ENCODE results near the gene CDCA5. TPM values are rescaled to one million over a fixed set of nuclear protein-coding genes. Genes with fewer than 3 reads are reported as not detected.
A peak's percentile ranks its signal among the peaks of the same experiment; 100 is the strongest.

Gene CDCA5
- total and polyA plus RNA-seq, 5 donors from 2014 or later: 0.78 to 3.2 (median 1.7) TPM

- H3K36me3 Mint-ChIP-seq: no peaks in the 10 kb centered on the region
- peaks cover 11% of the 10 kb centered on the region for H3K4me1 ChIP-seq (ENCODE audit: control insufficient read depth, insufficient read depth, low read length, poor library complexity, severe bottlenecking)
- peaks cover 0 to 22% (median 11%) of the 10 kb centered on the region in 4 donors for H3K4me1 Mint-ChIP-seq
- no peak overlapping the region for H3K4me3 ChIP-seq (ENCODE audit: low read depth, low read length)
- no peaks in the 10 kb centered on the region for H3K36me3 ChIP-seq (ENCODE audit: control insufficient read depth, insufficient read depth, low read length)
- H3K27ac ChIP-seq (ENCODE audit: insufficient read depth, low read length, poor library complexity, severe bottlenecking): no peak overlapping the region
- peak overlapping the region in 1 of 4 donors; percentile 31 for H3K4me3 Mint-ChIP-seq
- no peaks in the 10 kb centered on the region for H3K9me3 Mint-ChIP-seq
- peak overlapping the region in 1 of 3 donors; percentile 34 for H3K27ac Mint-ChIP-seq
- no peaks in the 10 kb centered on the region for H3K9me3 ChIP-seq (ENCODE audit: control insufficient read depth in 2 of 2, low read length in 2 of 2)
- DNase-seq (no peak), ATAC-seq (ENCODE audit: low read depth in 2 of 2) (no peak)
- H3K27me3 ChIP-seq (ENCODE audit: control insufficient read depth, insufficient read depth, low read length): no peaks in the 10 kb centered on the region
- peaks cover 9% of the 10 kb centered on the region for H3K27me3 Mint-ChIP-seq
Observed at GRCh38 chr11:65055538-65055937, 28.3 kb downstream of the CDCA5 start.

- Histone ChIP-seq H3K27ac (ENCODE audit: insufficient read depth, low read length, poor library complexity, severe bottlenecking) (peak overlapping the region; percentile 49), H3K4me1 (ENCODE audit: control insufficient read depth, insufficient read depth, low read length, poor library complexity, severe bottlenecking) (peaks cover 11% of the 10 kb centered on the region), H3K4me3 (ENCODE audit: low read depth, low read length) (peak overlapping the region; percentile 32), H3K27me3 (ENCODE audit: control insufficient read depth, insufficient read depth, low read length) (no peaks in the 10 kb centered on the region), H3K36me3 (ENCODE audit: control insufficient read depth, insufficient read depth, low read length) (no peaks in the 10 kb centered on the region), H3K9me3 (ENCODE audit: control insufficient read depth in 2 of 2, low read length in 2 of 2) (no peaks in the 10 kb centered on the region)
- Mint-ChIP-seq H3K27ac (peak overlapping the region; percentile 21 to 97 (median 81)), H3K4me1 (peaks cover 0 to 22% (median 9%) of the 10 kb centered on the region in 4 donors), H3K4me3 (peak overlapping the region in 3 of 4 donors; percentile 15 to 63 (median 20)), H3K9me3 (no peaks in the 10 kb centered on the region), H3K27me3 (peaks cover 6% of the 10 kb centered on the region), H3K36me3 (no peaks in the 10 kb centered on the region)
- DNase-seq: peak; percentile 11 to 50 (median 28)
- peak; percentile 51 to 52 for ATAC-seq (ENCODE audit: low read depth in 2 of 2)
Observed at GRCh38 chr11:65053827-65054508, 29.9 kb downstream of the CDCA5 start.

DNA sequence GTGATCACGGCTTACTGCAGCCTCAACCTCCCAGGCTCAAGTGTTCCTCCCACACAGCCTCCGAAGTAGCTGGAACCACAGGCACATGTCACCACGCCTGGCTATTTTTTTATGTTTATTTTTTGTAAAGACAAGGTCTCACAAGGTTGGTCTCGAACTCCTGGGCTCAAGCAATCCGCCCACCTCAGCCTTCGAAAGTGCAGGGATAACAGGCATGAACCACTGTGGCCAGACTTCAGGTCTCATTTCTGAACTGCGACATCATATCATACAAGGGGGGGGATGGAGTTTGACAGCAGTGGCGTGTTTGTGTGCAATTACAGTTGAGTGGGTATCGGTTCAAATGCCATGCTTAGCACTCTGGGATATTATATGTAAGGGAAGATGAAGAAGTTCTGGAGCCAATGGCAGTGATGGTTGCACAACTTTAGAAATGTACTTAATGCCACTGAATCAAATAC, 32.4 kb downstream of the CDCA5 start:
- no peak overlapping the region for H3K27ac ChIP-seq (ENCODE audit: insufficient read depth, low read length, poor library complexity, severe bottlenecking)
- H3K36me3 Mint-ChIP-seq: no peaks in the 10 kb centered on the region
- H3K4me1 ChIP-seq (ENCODE audit: control insufficient read depth, insufficient read depth, low read length, poor library complexity, severe bottlenecking): peaks cover 23% of the 10 kb centered on the region
- no peak overlapping the region for H3K4me3 Mint-ChIP-seq
- peaks cover 0 to 35% (median 19%) of the 10 kb centered on the region in 4 donors for H3K4me1 Mint-ChIP-seq
- H3K27ac Mint-ChIP-seq: no peak overlapping the region
- H3K27me3 Mint-ChIP-seq: peaks cover 4% of the 10 kb centered on the region
- no peaks in the 10 kb centered on the region for H3K27me3 ChIP-seq (ENCODE audit: control insufficient read depth, insufficient read depth, low read length)
- ATAC-seq (ENCODE audit: low read depth in 2 of 2) (no peak), DNase-seq (no peak)
- no peak overlapping the region for H3K4me3 ChIP-seq (ENCODE audit: low read depth, low read length)
- no peaks in the 10 kb centered on the region for H3K9me3 ChIP-seq (ENCODE audit: control insufficient read depth in 2 of 2, low read length in 2 of 2)
- no peaks in the 10 kb centered on the region for H3K36me3 ChIP-seq (ENCODE audit: control insufficient read depth, insufficient read depth, low read length)
- H3K9me3 Mint-ChIP-seq: no peaks in the 10 kb centered on the region

DNA sequence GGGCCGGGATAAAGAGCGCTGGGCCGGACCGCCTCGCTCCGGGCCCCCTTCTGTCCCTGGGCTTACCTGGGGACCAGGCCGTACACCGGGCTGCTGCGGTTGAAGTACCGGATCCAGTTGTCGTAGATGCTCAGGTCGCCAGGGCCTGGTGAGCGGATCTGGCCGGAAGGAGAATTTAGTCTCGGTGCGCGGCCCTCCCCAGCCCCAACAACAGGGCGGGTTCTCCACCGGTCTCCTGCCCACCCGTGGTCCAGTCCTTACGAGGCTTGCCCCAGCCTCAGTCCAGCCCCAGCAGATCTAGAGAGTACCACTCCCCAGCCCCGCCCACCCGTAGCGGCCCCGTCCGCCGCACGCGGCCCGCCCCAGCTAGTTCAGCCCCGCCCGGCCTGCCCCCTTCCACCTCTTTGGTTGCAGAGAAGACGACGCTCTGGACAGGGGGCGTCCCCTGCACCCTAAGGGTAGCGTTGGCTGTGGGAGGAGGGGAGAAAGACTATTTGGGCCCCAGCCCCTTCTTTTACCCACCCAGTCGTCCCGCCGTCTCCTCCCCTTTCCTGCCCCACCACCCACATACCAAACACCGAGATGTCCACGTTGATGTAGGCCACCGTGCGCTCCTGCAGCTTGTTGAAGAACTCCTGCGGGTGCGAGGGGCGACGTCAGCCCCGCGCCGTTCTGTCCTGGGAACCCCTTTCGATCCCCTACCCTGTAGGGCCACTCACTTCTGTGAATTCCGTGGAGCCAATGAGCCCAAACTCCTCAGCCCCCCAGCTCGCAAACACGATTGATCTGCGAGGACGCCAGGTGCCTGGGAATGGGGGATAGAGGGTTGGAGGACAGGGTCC, 36.0 kb downstream of the CDCA5 start:
- Histone ChIP-seq H3K4me3 (ENCODE audit: low read depth, low read length) (peak overlapping the region; percentile 53), H3K9me3 (ENCODE audit: control insufficient read depth in 2 of 2, low read length in 2 of 2) (no peaks in the 10 kb centered on the region), H3K27me3 (ENCODE audit: control insufficient read depth, insufficient read depth, low read length) (no peaks in the 10 kb centered on the region), H3K36me3 (ENCODE audit: control insufficient read depth, insufficient read depth, low read length) (peaks cover 9% of the 10 kb centered on the region), H3K27ac (ENCODE audit: insufficient read depth, low read length, poor library complexity, severe bottlenecking) (peak overlapping the region; percentile 55), H3K4me1 (ENCODE audit: control insufficient read depth, insufficient read depth, low read length, poor library complexity, severe bottlenecking) (peaks cover 21% of the 10 kb centered on the region)
- DNase-seq: peak; percentile 18 to 47 (median 27)
- peaks cover 5% of the 10 kb centered on the region for H3K36me3 Mint-ChIP-seq
- H3K4me1 Mint-ChIP-seq: peaks cover 0 to 30% (median 11%) of the 10 kb centered on the region in 4 donors
- no peaks in the 10 kb centered on the region for H3K9me3 Mint-ChIP-seq
- peak overlapping the region; percentile 83 to 94 (median 89) for H3K4me3 Mint-ChIP-seq
- H3K27me3 Mint-ChIP-seq: no peaks in the 10 kb centered on the region
- peak; percentile 50 to 52 for ATAC-seq (ENCODE audit: low read depth in 2 of 2)
- H3K27ac Mint-ChIP-seq: peak overlapping the region; percentile 91 to 97 (median 96)

GRCh38 chr11:65045728-65046127, 38.1 kb downstream of the CDCA5 start:
- DNase-seq (no peak), ATAC-seq (ENCODE audit: low read depth in 2 of 2) (no peak)
- Mint-ChIP-seq H3K4me1 (peaks cover 0 to 38% (median 18%) of the 10 kb centered on the region in 4 donors), H3K4me3 (peak overlapping the region in 1 of 4 donors; percentile 54), H3K9me3 (no peaks in the 10 kb centered on the region), H3K27ac (no peak overlapping the region), H3K27me3 (no peaks in the 10 kb centered on the region), H3K36me3 (peaks cover 5% of the 10 kb centered on the region)
- H3K27me3 ChIP-seq (ENCODE audit: control insufficient read depth, insufficient read depth, low read length): no peaks in the 10 kb centered on the region
- no peaks in the 10 kb centered on the region for H3K9me3 ChIP-seq (ENCODE audit: control insufficient read depth in 2 of 2, low read length in 2 of 2)
- H3K36me3 ChIP-seq (ENCODE audit: control insufficient read depth, insufficient read depth, low read length): peaks cover 9% of the 10 kb centered on the region
- H3K27ac ChIP-seq (ENCODE audit: insufficient read depth, low read length, poor library complexity, severe bottlenecking): no peak overlapping the region
- H3K4me1 ChIP-seq (ENCODE audit: control insufficient read depth, insufficient read depth, low read length, poor library complexity, severe bottlenecking): peaks cover 35% of the 10 kb centered on the region
- no peak overlapping the region for H3K4me3 ChIP-seq (ENCODE audit: low read depth, low read length)

- no peak for DNase-seq
- ATAC-seq (ENCODE audit: low read depth in 2 of 2): no peak
- H3K36me3 Mint-ChIP-seq: peaks cover 5% of the 10 kb centered on the region
- no peak overlapping the region for H3K27ac Mint-ChIP-seq
- Histone ChIP-seq H3K4me3 (ENCODE audit: low read depth, low read length) (no peak overlapping the region), H3K9me3 (ENCODE audit: control insufficient read depth in 2 of 2, low read length in 2 of 2) (no peaks in the 10 kb centered on the region), H3K27ac (ENCODE audit: insufficient read depth, low read length, poor library complexity, severe bottlenecking) (no peak overlapping the region), H3K4me1 (ENCODE audit: control insufficient read depth, insufficient read depth, low read length, poor library complexity, severe bottlenecking) (peaks cover 42% of the 10 kb centered on the region), H3K27me3 (ENCODE audit: control insufficient read depth, insufficient read depth, low read length) (no peaks in the 10 kb centered on the region), H3K36me3 (ENCODE audit: control insufficient read depth, insufficient read depth, low read length) (peaks cover 9% of the 10 kb centered on the region)
- no peak overlapping the region for H3K4me3 Mint-ChIP-seq
- no peaks in the 10 kb centered on the region for H3K9me3 Mint-ChIP-seq
- H3K27me3 Mint-ChIP-seq: no peaks in the 10 kb centered on the region
- H3K4me1 Mint-ChIP-seq: peaks cover 0 to 42% (median 21%) of the 10 kb centered on the region in 4 donors
Observed at GRCh38 chr11:65045061-65045460, 38.8 kb downstream of the CDCA5 start.

GRCh38 chr11:65043881-65044501, 39.8 kb downstream of the CDCA5 start:
- peaks cover 0 to 45% (median 21%) of the 10 kb centered on the region in 4 donors for H3K4me1 Mint-ChIP-seq

More at GRCh38 chr11:65043881-65044501, 39.8 kb downstream of the CDCA5 start:
- no peak for DNase-seq
- H3K9me3 ChIP-seq (ENCODE audit: control insufficient read depth in 2 of 2, low read length in 2 of 2): no peaks in the 10 kb centered on the region
- Mint-ChIP-seq H3K27me3 (no peaks in the 10 kb centered on the region), H3K36me3 (peaks cover 5% of the 10 kb centered on the region), H3K9me3 (no peaks in the 10 kb centered on the region), H3K4me3 (peak overlapping the region in 3 of 4 donors; percentile 13 to 88 (median 30)), H3K27ac (no peak overlapping the region)
- H3K4me1 ChIP-seq (ENCODE audit: control insufficient read depth, insufficient read depth, low read length, poor library complexity, severe bottlenecking): peaks cover 42% of the 10 kb centered on the region
- H3K27me3 ChIP-seq (ENCODE audit: control insufficient read depth, insufficient read depth, low read length): no peaks in the 10 kb centered on the region
- ATAC-seq (ENCODE audit: low read depth in 2 of 2): no peak
- H3K27ac ChIP-seq (ENCODE audit: insufficient read depth, low read length, poor library complexity, severe bottlenecking): no peak overlapping the region
- H3K4me3 ChIP-seq (ENCODE audit: low read depth, low read length): no peak overlapping the region
- peaks cover 9% of the 10 kb centered on the region for H3K36me3 ChIP-seq (ENCODE audit: control insufficient read depth, insufficient read depth, low read length)
